H54 (cell line): ENCODE measurements around the gene FAM53B.
"Not testable (repeated sequence)": the region's sequence is repeated elsewhere in the genome, so short reads cannot be mapped to it uniquely, and the experiment has no call there.

ENCODE experiments used
- DNase-seq: peaks from one replicate; pipeline ENCODE4 v3.0.0; 2011; ENCODE audit warnings: low spot score, mixed read lengths; ENCODE audit not compliant: insufficient read length
- FAIRE-seq: peaks from 3 replicates; lab custom pipeline; 2011; peaks lifted over from hg19 to GRCh38; lab: Jason Lieb, UNC
- POLR2A ChIP-seq: IDR thresholded peaks from 2 replicates; pipeline ENCODE4 v1.6.1; 2011; ENCODE audit warnings: low read depth, mild to moderate bottlenecking, low read length

The FAM53B gene

GRCh38 chr10:124616836-124617130 lies 127.4 kb downstream of the FAM53B start:
- FAIRE-seq (no peak), DNase-seq (no peak)
- no peak for TF ChIP-seq POLR2A

- FAIRE-seq (no peak), DNase-seq (no peak)
- TF ChIP-seq POLR2A: no peak
Observed at GRCh38 chr10:124616040-124616835, 127.9 kb downstream of the FAM53B start.

GRCh38 chr10:124615259-124615658 lies 128.9 kb downstream of the FAM53B start:
- DNase-seq (no peak), FAIRE-seq (no peak)
- no peak for TF ChIP-seq POLR2A

GRCh38 chr10:124614003-124614659 lies 130.0 kb downstream of the FAM53B start:
- FAIRE-seq (no peak), DNase-seq (no peak)
- TF ChIP-seq POLR2A: no peak

GRCh38 chr10:124612611-124613498 lies 131.3 kb downstream of the FAM53B start:
- TF ChIP-seq POLR2A: no peak
- DNase-seq: peak; percentile 52

GRCh38 chr10:124611738-124612137 lies 132.4 kb downstream of the FAM53B start:
- FAIRE-seq: no peak
- no peak for TF ChIP-seq POLR2A
- DNase-seq: no peak

More at GRCh38 chr10:124612611-124613498, 131.3 kb downstream of the FAM53B start:
- no peak for FAIRE-seq

- not testable (repeated sequence) for FAIRE-seq, DNase-seq
Observed at GRCh38 chr10:124610851-124611250, 133.3 kb downstream of the FAM53B start.

- DNase-seq, FAIRE-seq: not testable (repeated sequence)
Observed at GRCh38 chr10:124610186-124610585, 134.0 kb downstream of the FAM53B start.

GRCh38 chr10:124609698-124610097 lies 134.5 kb downstream of the FAM53B start:
- no peak for FAIRE-seq
- no peak for DNase-seq
- TF ChIP-seq POLR2A: no peak

- DNase-seq: no peak
- no peak for FAIRE-seq
- TF ChIP-seq POLR2A: no peak
Observed at GRCh38 chr10:124608093-124608721, 136.0 kb downstream of the FAM53B start.

- TF ChIP-seq POLR2A: no peak
- FAIRE-seq (no peak), DNase-seq (no peak)
Observed at GRCh38 chr10:124607693-124608092, 136.5 kb downstream of the FAM53B start.

- no peak for FAIRE-seq
- TF ChIP-seq POLR2A: no peak
- DNase-seq: no peak
Observed at GRCh38 chr10:124606822-124607221, 137.4 kb downstream of the FAM53B start.

- FAIRE-seq (no peak), DNase-seq (no peak)
- TF ChIP-seq POLR2A: no peak
Observed at GRCh38 chr10:124605856-124606812, 138.0 kb downstream of the FAM53B start.
